HL-60 (cell line): ENCODE data around the gene ZNF248.

Experiments
- DNase-seq, 2 experiments: peaks; one replicate each; pipeline ENCODE4 v3.0.0-alpha.2; 2010 to 2020; ENCODE audit warnings: low read depth in 1 of 2, low spot score in 1 of 2
- H3K27ac ChIP-seq: fragments of 250-450 bp; sonication (Bioruptor Pico); replicated peaks from 2 replicates; pipeline ENCODE4 v1.5.1; 2020; ENCODE audit warnings: mild to moderate bottlenecking, moderate library complexity
- H3K27me3 ChIP-seq: fragments of 250-450 bp; sonication (Bioruptor Pico); 2 replicates; pipeline ENCODE4 v1.5.1; 2021; ENCODE audit warnings: mild to moderate bottlenecking, moderate library complexity; ENCODE audit not compliant: insufficient read depth, poor library complexity, severe bottlenecking
- H3K4me3 ChIP-seq: replicated peaks from 2 replicates; pipeline ENCODE4 v1.5.1; 2011; ENCODE audit warnings: mild to moderate bottlenecking, control low read depth, low read length; ENCODE audit not compliant: insufficient read depth
- CTCF ChIP-seq: IDR thresholded peaks from one replicate; pipeline ENCODE4 v1.5.1; 2011; ENCODE audit warnings: low read length, control low read depth, inconsistent platforms; ENCODE audit not compliant: insufficient read depth
- GABPA ChIP-seq: IDR thresholded peaks from 2 replicates; pipeline ENCODE4 v1.6.1; 2012; ENCODE audit warnings: low read depth
- POLR2AphosphoS5 ChIP-seq: IDR thresholded peaks from 2 replicates; pipeline ENCODE4 v1.6.1; 2012; ENCODE audit warnings: low read depth
- SPI1 ChIP-seq: IDR thresholded peaks from 2 replicates; pipeline ENCODE4 v1.6.1; 2012; ENCODE audit warnings: low read depth, mild to moderate bottlenecking, borderline replicate concordance
- TF ChIP-seq, protein P1 (sequence below): IDR thresholded peaks from 2 replicates; pipeline ENCODE4 v1.6.1; 2012; ENCODE audit warnings: low read depth; ENCODE audit not compliant: insufficient replicate concordance

Gene ZNF248

GRCh38 chr10:37826806-37827205 lies 30.6 kb downstream of the ZNF248 start:
- H3K27me3 ChIP-seq, result no peaks in the 10 kb centered on the region
- TF ChIP-seq GABPA (no peak), POLR2AphosphoS5 (no peak), CTCF (no peak), SPI1 (no peak)
- TF ChIP-seq, protein P1, sequence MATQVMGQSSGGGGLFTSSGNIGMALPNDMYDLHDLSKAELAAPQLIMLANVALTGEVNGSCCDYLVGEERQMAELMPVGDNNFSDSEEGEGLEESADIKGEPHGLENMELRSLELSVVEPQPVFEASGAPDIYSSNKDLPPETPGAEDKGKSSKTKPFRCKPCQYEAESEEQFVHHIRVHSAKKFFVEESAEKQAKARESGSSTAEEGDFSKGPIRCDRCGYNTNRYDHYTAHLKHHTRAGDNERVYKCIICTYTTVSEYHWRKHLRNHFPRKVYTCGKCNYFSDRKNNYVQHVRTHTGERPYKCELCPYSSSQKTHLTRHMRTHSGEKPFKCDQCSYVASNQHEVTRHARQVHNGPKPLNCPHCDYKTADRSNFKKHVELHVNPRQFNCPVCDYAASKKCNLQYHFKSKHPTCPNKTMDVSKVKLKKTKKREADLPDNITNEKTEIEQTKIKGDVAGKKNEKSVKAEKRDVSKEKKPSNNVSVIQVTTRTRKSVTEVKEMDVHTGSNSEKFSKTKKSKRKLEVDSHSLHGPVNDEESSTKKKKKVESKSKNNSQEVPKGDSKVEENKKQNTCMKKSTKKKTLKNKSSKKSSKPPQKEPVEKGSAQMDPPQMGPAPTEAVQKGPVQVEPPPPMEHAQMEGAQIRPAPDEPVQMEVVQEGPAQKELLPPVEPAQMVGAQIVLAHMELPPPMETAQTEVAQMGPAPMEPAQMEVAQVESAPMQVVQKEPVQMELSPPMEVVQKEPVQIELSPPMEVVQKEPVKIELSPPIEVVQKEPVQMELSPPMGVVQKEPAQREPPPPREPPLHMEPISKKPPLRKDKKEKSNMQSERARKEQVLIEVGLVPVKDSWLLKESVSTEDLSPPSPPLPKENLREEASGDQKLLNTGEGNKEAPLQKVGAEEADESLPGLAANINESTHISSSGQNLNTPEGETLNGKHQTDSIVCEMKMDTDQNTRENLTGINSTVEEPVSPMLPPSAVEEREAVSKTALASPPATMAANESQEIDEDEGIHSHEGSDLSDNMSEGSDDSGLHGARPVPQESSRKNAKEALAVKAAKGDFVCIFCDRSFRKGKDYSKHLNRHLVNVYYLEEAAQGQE, result no peak
- H3K4me3 ChIP-seq, result no peak overlapping the region

GRCh38 chr10:37821237-37821636 lies 36.2 kb downstream of the ZNF248 start:
- DNase-seq, result no peak
- Histone ChIP-seq H3K4me3 (no peak overlapping the region), H3K27ac (no peak overlapping the region), H3K27me3 (no peaks in the 10 kb centered on the region)
- TF ChIP-seq, protein P1, result no peak
- TF ChIP-seq CTCF (no peak), GABPA (no peak), SPI1 (no peak), POLR2AphosphoS5 (no peak)

More at GRCh38 chr10:37826806-37827205, 30.6 kb downstream of the ZNF248 start:
- no peak overlapping the region for H3K27ac ChIP-seq
- no peak for DNase-seq

- H3K27me3 ChIP-seq, result no peaks in the 10 kb centered on the region
- H3K27ac ChIP-seq, result no peak overlapping the region
- DNase-seq, result no peak
- TF ChIP-seq GABPA (no peak), POLR2AphosphoS5 (no peak), SPI1 (no peak)
- H3K4me3 ChIP-seq, result no peak overlapping the region
Measured at GRCh38 chr10:37819797-37820196, 37.6 kb downstream of the ZNF248 start.

- TF ChIP-seq CTCF (no peak), GABPA (no peak), POLR2AphosphoS5 (no peak), SPI1 (no peak)
- TF ChIP-seq, protein P1, result no peak
- Histone ChIP-seq H3K27me3 (no peaks in the 10 kb centered on the region), H3K4me3 (no peak overlapping the region), H3K27ac (no peak overlapping the region)
- DNase-seq, result no peak
Measured at GRCh38 chr10:37816290-37816689, 41.1 kb downstream of the ZNF248 start.
